Ovary (tissue), 3 donors: ENCODE data around the gene MAVS.
"Not testable (repeated sequence)": the region's sequence is repeated elsewhere in the genome, so short reads cannot be mapped to it uniquely, and the experiment has no call there.

ENCODE experiments used
- POLR2A ChIP-seq: fragments of 450-650 bp; IDR thresholded peaks from one replicate; pipeline ENCODE4 v1.6.1; 2017; ENCODE audit warnings: antibody characterized with exemption, mild to moderate bottlenecking, moderate library complexity
- TF ChIP-seq, protein P1 (sequence below), 3 donors: fragments of 450-650 bp in 2 of 3; fragments of 200-600 bp in 1 of 3; IDR thresholded peaks; one replicate each; pipeline versions ENCODE4 v1.5.1 to v1.8.0; 2016 to 2022; ENCODE audit warnings: antibody characterized with exemption in 3 of 3, mild to moderate bottlenecking in 1 of 3
- donor health status: DM: no; HTN: no; CAD: no.

DNA sequence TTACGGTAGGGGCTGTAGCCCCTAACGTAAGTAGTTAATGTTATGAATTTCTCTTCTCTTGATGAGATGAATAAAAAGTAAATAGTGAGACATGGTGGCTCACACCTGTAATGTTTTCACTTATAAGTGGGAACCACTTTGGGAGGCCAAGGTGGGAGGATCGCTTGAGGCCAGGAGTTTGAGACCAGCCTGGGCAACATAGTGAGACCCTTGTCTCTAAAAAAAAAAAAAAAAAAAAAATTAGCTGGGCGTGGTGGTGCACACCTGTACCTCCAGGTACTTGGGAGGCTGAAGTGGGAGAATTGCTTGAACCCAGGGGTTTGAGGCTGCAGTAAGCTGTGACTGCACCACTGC is 32.3 kb downstream of the MAVS start:
- TF ChIP-seq POLR2A, result not testable (repeated sequence)
- TF ChIP-seq, protein P1, sequence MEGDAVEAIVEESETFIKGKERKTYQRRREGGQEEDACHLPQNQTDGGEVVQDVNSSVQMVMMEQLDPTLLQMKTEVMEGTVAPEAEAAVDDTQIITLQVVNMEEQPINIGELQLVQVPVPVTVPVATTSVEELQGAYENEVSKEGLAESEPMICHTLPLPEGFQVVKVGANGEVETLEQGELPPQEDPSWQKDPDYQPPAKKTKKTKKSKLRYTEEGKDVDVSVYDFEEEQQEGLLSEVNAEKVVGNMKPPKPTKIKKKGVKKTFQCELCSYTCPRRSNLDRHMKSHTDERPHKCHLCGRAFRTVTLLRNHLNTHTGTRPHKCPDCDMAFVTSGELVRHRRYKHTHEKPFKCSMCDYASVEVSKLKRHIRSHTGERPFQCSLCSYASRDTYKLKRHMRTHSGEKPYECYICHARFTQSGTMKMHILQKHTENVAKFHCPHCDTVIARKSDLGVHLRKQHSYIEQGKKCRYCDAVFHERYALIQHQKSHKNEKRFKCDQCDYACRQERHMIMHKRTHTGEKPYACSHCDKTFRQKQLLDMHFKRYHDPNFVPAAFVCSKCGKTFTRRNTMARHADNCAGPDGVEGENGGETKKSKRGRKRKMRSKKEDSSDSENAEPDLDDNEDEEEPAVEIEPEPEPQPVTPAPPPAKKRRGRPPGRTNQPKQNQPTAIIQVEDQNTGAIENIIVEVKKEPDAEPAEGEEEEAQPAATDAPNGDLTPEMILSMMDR (IDR thresholded peaks at IDR 0.05), result not testable (repeated sequence)
